Limb (tissue), 2 donors: Measurements from ENCODE around the gene CDK5RAP3.
"Not testable (repeated sequence)": the region's sequence is repeated elsewhere in the genome, so short reads cannot be mapped to it uniquely, and the experiment has no call there.

Experiments
- DNase-seq, 2 donors: peaks; one replicate each; pipeline ENCODE4 v3.0.0-alpha.2; 2016; ENCODE audit errors: extremely low spot score in 2 of 2

Gene CDK5RAP3

GRCh38 chr17:47975189-47975822 lies 4.4 kb downstream of the CDK5RAP3 start:
- no peak for DNase-seq

- no peak for DNase-seq
Measured at GRCh38 chr17:47975823-47976205, 4.9 kb downstream of the CDK5RAP3 start.

GRCh38 chr17:47978324-47978723 lies 7.4 kb downstream of the CDK5RAP3 start:
- DNase-seq = peak; percentile 72 to 80

GRCh38 chr17:47980541-47980940 lies 9.6 kb downstream of the CDK5RAP3 start:
- DNase-seq = no peak

GRCh38 chr17:47981462-47981861 lies 10.5 kb downstream of the CDK5RAP3 start:
- DNase-seq = no peak

- no peak for DNase-seq
Measured at GRCh38 chr17:47982091-47982617, 11.2 kb downstream of the CDK5RAP3 start.

- DNase-seq = no peak
Measured at GRCh38 chr17:47982645-47983390, 11.9 kb downstream of the CDK5RAP3 start.

GRCh38 chr17:47983492-47984223 lies 12.7 kb downstream of the CDK5RAP3 start:
- DNase-seq = no peak

- DNase-seq = no peak
Measured at GRCh38 chr17:47986520-47986919, 15.6 kb downstream of the CDK5RAP3 start.

- DNase-seq = peak in 1 of 2 donors; percentile 66
Measured at GRCh38 chr17:47987240-47987835, 16.4 kb downstream of the CDK5RAP3 start.

GRCh38 chr17:47988445-47988844 lies 17.5 kb downstream of the CDK5RAP3 start:
- DNase-seq = not testable (repeated sequence)

GRCh38 chr17:47989159-47989558 lies 18.2 kb downstream of the CDK5RAP3 start:
- no peak for DNase-seq

GRCh38 chr17:47989700-47990099 lies 18.8 kb downstream of the CDK5RAP3 start:
- no peak for DNase-seq

GRCh38 chr17:47990962-47991731 lies 20.2 kb downstream of the CDK5RAP3 start:
- peak in 1 of 2 donors; percentile 49 for DNase-seq

- no peak for DNase-seq
Measured at GRCh38 chr17:47992216-47992615, 21.3 kb downstream of the CDK5RAP3 start.

GRCh38 chr17:47993031-47993564 lies 22.2 kb downstream of the CDK5RAP3 start:
- no peak for DNase-seq

GRCh38 chr17:47993964-47994363 lies 23.1 kb downstream of the CDK5RAP3 start:
- DNase-seq = no peak

- DNase-seq = no peak
Measured at GRCh38 chr17:47994724-47995123, 23.8 kb downstream of the CDK5RAP3 start.

GRCh38 chr17:47995241-47995935 lies 24.5 kb downstream of the CDK5RAP3 start:
- DNase-seq = no peak

GRCh38 chr17:47996201-47996600 lies 25.3 kb downstream of the CDK5RAP3 start:
- DNase-seq = no peak
